ENCODE measurements around the gene SOX21. TPM values are rescaled to one million over a fixed set of nuclear protein-coding genes. Genes with fewer than 3 reads are reported as not detected.
"Not testable (repeated sequence)": the region's sequence is repeated elsewhere in the genome, so short reads cannot be mapped to it uniquely, and the experiment has no call there.

Gene SOX21
- total RNA-seq, 1 donor from 2014 or later: not detected

GRCh38 chr13:94749162-94749561, 36.8 kb upstream of the SOX21 start:
- intact Hi-C loops (cut with DNase I): no loop called here
- Histone ChIP-seq H3K27ac (no peak overlapping the region), H3K4me1 (no peaks in the 10 kb centered on the region), H3K36me3 (no peaks in the 10 kb centered on the region), H3K27me3 (no peaks in the 10 kb centered on the region), H3K9me3 (no peaks in the 10 kb centered on the region), H3K4me3 (no peak overlapping the region)
- DNase-seq (ENCODE audit: low spot score in 2 of 2): no peak
- TF ChIP-seq CTCF (IDR thresholded peaks at IDR 0.05): no peak

- Histone ChIP-seq H3K36me3 (no peaks in the 10 kb centered on the region), H3K4me3 (no peak overlapping the region), H3K27ac (no peak overlapping the region), H3K4me1 (no peaks in the 10 kb centered on the region), H3K27me3 (no peaks in the 10 kb centered on the region), H3K9me3 (no peaks in the 10 kb centered on the region)
- intact Hi-C loops (cut with DNase I): no loop called here
- TF ChIP-seq CTCF (IDR thresholded peaks at IDR 0.05): no peak
- no peak for DNase-seq (ENCODE audit: low spot score in 2 of 2)
Observed at GRCh38 chr13:94739235-94739634, 26.9 kb upstream of the SOX21 start.

DNA sequence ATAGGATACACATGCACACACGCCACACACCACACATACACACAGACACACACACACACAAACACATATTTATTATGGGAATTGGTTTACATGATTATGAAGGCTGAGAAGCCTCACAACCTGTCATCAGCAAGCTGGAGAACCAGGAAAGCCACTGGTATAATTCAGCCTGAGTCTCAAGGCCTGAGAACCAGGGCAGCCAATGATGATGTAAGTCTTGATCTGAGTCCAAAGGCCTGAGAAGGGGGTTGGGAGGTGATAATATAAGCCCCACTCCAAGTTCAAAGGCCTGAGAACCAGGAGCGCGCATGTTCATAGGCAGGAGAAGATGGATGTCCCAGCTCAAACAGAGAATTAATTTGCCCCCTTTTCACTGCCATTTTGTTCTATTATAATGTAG, 18.7 kb upstream of the SOX21 start:
- no peak for TF ChIP-seq CTCF (IDR thresholded peaks at IDR 0.05)

DNA sequence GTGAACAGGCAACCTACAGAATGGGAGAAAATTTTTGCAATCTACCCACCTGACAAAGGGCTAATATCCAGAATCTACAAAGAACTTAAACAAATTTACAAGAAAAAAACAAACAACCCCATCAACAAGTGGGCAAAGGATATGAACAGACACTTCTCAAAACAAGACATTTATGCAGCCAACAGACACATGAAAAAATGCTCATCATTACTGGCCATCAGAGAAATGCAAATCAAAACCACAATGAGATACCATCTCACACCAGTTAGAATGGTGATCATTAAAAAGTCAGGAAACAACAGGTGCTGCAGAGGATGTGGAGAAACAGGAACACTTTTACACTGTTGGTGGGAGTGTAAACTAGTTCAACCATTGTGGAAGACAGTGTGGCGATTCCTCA, 17.6 kb upstream of the SOX21 start:
- H3K9me3 ChIP-seq; H3K36me3 ChIP-seq; H3K4me3 ChIP-seq; H3K27me3 ChIP-seq; H3K4me1 ChIP-seq; DNase-seq (ENCODE audit: low spot score in 2 of 2); H3K27ac ChIP-seq; intact Hi-C loops (cut with DNase I): not testable (repeated sequence)

More for the DNA sequence above, 18.7 kb upstream of the SOX21 start:
- Histone ChIP-seq H3K9me3 (peaks cover 0 to 2% of the 10 kb centered on the region in 2 donors), H3K27ac (no peak overlapping the region), H3K4me3 (no peak overlapping the region), H3K27me3 (no peaks in the 10 kb centered on the region), H3K4me1 (no peaks in the 10 kb centered on the region), H3K36me3 (no peaks in the 10 kb centered on the region)
- intact Hi-C loops (cut with DNase I): no loop called here
- no peak for DNase-seq (ENCODE audit: low spot score in 2 of 2)

GRCh38 chr13:94726425-94726824, 14.1 kb upstream of the SOX21 start:
- no peak for DNase-seq (ENCODE audit: low spot score in 2 of 2)
- intact Hi-C loops (cut with DNase I): no loop called here
- no peaks in the 10 kb centered on the region for H3K27me3 ChIP-seq

More at GRCh38 chr13:94726425-94726824, 14.1 kb upstream of the SOX21 start:
- peaks cover 0 to 3% of the 10 kb centered on the region in 2 donors for H3K9me3 ChIP-seq
- no peak for TF ChIP-seq CTCF (IDR thresholded peaks at IDR 0.05)
- no peak overlapping the region for H3K27ac ChIP-seq
- no peaks in the 10 kb centered on the region for H3K4me1 ChIP-seq
- H3K4me3 ChIP-seq: no peak overlapping the region
- no peaks in the 10 kb centered on the region for H3K36me3 ChIP-seq

Measured in ascending aorta (tissue), 2 donors.